HG03354 (cell line): ENCODE data around the gene CORT.
"Not testable (repeated sequence)": the region's sequence is repeated elsewhere in the genome, so short reads cannot be mapped to it uniquely, and the experiment has no call there.

Experiments
- ATAC-seq: cut with Tn5 transposase; IDR thresholded peaks from one replicate; pipeline ENCODE4 v1.9.1; 2021; ENCODE audit warnings: mild to moderate bottlenecking; ENCODE audit not compliant: unreplicated experiment, poor library complexity, severe bottlenecking

Gene CORT

GRCh38 chr1:10473145-10473765, 23.4 kb downstream of the CORT start:
- no peak for ATAC-seq

GRCh38 chr1:10474309-10474612, 24.4 kb downstream of the CORT start:
- not testable (repeated sequence) for ATAC-seq

- peak; percentile 76 for ATAC-seq
Measured at GRCh38 chr1:10474613-10475507, 25.0 kb downstream of the CORT start, which contains the start of gene PEX14. Gene PEX14 (plus strand): TSS chr1:10474950. CDS start chr1:10474967, 17 bp downstream.

- ATAC-seq = no peak
Measured at GRCh38 chr1:10475510-10475909, 25.7 kb downstream of the CORT start.

- no peak for ATAC-seq
Measured at GRCh38 chr1:10479296-10479695, 29.5 kb downstream of the CORT start.

- ATAC-seq = no peak
Measured at GRCh38 chr1:10480614-10481013, 30.8 kb downstream of the CORT start.

- ATAC-seq = no peak
Measured at GRCh38 chr1:10484521-10484920, 34.7 kb downstream of the CORT start.

- ATAC-seq = no peak
Measured at GRCh38 chr1:10489291-10490055, 39.6 kb downstream of the CORT start.

GRCh38 chr1:10490286-10490970, 40.6 kb downstream of the CORT start:
- no peak for ATAC-seq

- ATAC-seq = no peak
Measured at GRCh38 chr1:10494418-10494753, 44.6 kb downstream of the CORT start.

- ATAC-seq = peak; percentile 75
Measured at GRCh38 chr1:10494754-10495474, 45.1 kb downstream of the CORT start.

- no peak for ATAC-seq
Measured at GRCh38 chr1:10495475-10495817, 45.6 kb downstream of the CORT start.

GRCh38 chr1:10495952-10496351, 46.1 kb downstream of the CORT start:
- no peak for ATAC-seq

GRCh38 chr1:10497109-10497508, 47.3 kb downstream of the CORT start:
- ATAC-seq = no peak

- ATAC-seq = no peak
Measured at GRCh38 chr1:10498231-10498630, 48.4 kb downstream of the CORT start.
